ENCODE measurements around the gene SLC22A6. TPM values are rescaled to one million over a fixed set of nuclear protein-coding genes. Genes with fewer than 3 reads are reported as not detected.

Gene SLC22A6
- not detected for total RNA-seq

GRCh38 chr11:62984451-62984991 lies at the start of gene SLC22A6:
Gene SLC22A6, minus strand, starts transcription at chr11:62984967. Its CDS starts 277 bp downstream, at chr11:62984690.
- DNase-seq: no peak

DNA sequence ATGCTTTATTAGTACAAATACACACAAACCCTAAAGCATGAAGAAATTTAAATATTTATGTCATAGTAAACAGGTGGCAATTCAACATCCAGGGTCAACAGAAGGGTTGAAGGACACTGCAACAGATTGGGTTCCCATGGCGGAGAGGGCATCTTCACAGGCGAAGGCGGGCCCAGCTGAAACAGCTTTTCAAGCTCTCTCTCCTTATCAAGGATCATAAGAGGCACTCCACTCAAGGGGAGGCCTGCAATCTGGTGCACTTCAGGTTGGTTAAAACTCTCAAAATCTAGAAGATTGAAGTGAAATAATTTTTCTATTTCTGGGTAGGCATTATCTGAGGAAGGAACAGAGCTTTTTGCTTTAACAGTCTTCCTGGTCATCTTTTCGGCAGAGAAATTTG lies 47.7 kb upstream of the SLC22A6 start:
- DNase-seq: no peak

- peak; percentile 82 for DNase-seq
Measured at GRCh38 chr11:63023841-63024648, 39.3 kb upstream of the SLC22A6 start.

DNA sequence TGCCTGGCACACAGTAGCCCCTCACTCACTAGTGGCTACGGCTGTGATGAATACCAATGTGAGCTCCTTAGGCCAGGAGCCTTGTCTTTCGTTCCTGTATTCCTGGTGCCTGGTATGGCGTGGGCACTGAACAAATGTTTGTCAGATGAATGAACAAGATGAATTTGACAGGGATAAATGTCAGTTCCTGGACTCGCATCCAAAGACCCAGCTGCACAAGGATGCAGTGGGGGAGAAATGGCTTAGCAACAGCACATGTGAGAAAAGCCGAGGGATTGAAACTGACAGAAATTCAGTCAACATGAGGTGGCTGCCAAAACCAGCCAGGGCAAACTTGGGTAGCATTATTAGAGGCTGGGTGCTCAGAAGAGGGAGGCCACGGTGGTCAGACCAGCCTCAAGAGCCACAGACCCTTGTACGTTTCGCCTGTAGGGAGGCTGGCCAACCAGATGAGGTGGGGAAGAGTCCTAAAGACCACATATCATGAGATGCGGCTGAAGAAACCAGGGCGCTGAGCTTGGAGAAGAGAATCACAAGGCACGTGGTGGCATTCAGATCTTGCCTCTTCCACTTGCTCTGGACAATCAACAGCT lies 38.6 kb upstream of the SLC22A6 start:
- peak; percentile 37 for DNase-seq

GRCh38 chr11:63022441-63022840 lies 37.7 kb upstream of the SLC22A6 start:
- no peak for DNase-seq

GRCh38 chr11:63020671-63021291 lies 36.0 kb upstream of the SLC22A6 start:
- DNase-seq: no peak

- DNase-seq: no peak
Measured at GRCh38 chr11:63019506-63019905, 34.7 kb upstream of the SLC22A6 start.

DNA sequence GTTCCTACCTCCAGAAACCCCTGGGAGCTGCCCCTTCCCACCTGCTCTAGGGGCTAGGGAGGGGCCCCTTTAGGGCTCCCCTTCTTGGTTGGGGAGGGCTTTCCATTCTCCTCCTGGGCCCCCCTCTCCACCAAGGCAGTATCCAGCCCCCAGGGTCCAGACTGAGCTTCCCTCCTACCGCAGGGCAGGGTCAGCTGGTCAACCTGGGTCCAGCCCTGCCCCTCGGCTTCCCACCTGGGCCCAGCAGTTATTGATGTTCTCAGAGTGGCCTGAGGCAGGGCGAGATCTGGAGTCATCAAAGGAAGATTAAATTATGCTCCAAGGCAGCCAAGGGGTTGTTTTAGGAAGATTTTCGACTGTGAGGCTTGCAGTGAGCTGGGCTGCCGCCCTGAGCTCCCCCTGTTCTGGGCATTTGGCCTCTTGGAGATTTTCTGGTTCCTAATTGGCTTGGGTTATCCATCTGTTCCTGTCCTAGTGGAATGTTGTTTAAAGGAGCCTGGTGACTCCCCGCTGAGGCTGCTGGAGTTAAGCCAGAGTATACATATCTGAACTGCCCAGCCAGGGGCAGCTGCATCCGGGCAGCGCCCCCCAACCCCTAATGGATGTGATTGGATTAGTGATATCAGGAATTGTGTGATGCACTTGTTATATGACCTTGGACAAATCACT lies 32.7 kb upstream of the SLC22A6 start:
- no peak for DNase-seq

DNA sequence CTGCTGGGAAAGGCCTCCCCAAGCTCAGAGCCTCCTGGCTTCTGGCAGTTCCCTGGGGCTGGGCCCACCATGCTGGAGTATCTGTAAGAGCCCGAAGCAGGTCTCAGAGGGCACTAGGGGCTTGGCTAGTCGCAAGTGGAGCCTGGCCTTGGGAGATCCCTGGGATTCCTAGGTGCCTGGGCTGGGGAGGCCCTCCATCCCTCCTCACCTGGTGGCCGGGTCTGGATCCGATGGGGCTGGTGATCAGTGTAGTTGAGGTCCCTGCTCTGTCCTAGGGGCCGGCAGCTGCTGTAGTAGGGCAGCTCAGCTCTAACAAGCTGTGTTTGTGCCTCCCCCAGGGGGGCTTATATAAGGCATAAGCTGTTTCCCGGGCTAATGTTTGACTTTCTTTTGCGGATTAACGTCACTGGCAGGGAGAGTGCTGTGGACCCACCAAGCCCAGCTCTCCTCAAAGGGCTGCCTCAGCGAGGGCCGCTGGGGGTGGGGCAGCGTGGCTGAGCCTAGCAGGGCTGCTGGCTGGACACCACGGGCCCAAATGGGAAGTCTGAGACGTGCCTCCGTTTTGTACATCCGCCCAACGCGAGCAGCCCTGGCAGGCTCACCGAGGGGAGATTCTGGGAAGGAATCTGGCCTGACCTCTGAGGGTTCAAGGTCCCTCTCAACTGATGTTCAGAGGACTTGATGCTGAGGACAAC lies 30.9 kb upstream of the SLC22A6 start, which contains the start of gene SLC22A8:
SLC22A8 (minus strand) TSS at position 321 of the 695 bp plus-strand sequence. CDS start 883 bp downstream, outside the sequence.
- DNase-seq: no peak

DNA sequence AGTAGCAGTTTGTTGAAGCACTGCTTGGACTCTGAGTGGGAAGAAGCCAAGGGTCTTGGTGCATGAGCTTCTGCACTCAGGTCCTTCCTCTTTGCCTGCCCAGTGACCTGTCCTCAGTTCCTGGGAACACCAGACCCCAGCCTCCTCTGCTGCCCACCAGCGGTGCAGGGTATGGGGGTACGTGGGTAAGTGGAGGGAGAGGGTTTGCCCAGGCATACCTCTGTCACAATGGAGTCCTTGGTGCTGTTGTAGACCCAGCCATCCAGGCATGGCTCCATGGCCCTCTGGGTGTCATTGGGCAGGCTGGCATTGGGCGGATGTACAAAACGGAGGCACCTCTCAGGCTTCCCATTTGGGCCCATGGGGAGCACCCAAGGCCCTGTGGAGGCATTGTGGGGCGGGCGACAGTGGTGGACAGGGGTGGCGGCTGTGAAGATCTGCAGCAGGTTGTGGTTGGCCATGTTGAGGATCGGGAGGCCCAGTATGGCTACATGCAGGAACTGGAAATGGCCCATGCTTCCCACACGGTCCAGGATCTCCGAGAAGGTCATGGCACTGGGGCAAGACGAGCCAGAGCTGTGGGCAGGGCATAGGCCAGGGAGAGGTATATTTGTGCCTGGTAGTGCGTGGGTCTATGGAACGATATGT lies 29.8 kb upstream of the SLC22A6 start:
- no peak for DNase-seq

- DNase-seq: no peak
Measured at GRCh38 chr11:63012839-63013238, 28.1 kb upstream of the SLC22A6 start.

DNA sequence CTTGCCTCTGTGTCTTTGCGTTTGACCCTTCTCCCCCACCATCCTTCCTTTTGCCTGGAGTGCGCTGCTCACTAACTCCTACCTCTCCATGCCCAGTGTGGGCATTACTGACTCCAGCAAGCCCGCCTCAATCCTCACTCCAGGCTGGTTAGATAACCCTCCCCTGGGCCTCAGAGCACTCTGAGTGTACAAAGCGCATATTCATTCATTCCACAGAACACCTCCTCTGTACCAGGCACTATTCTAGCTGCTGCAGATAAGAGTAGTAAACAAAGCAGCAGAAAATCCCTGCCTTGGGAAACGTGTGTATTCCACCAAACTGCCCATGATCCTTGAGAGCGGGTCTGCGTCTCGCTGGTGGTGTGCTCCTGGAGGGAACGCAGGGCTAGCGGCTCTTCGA lies 27.7 kb upstream of the SLC22A6 start:
- DNase-seq: no peak

DNA sequence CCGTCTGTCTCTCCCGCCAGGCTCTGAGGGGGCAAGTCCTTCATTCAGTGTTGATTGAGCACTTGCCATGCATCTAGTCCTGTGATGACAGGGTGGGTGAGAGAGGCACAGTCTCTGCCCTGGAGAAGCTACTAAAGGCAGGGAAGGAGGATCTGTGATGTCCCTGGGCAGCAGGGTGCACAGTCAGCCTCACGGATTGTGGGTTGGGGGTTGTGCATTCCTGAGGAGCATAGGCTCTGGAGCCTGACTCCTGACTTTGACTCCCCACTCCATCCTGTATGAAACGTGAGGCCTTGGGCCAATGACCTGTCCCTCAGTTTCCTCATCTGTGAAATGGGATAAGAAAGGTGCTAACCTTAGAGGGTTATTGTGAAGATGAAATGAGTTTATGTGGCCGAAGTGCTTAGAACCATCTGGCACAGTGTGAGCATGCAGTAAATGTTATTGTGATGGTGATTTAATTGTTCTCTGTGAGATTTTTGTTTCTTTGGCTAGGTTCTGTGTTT lies 26.2 kb upstream of the SLC22A6 start:
- DNase-seq: no peak

DNA sequence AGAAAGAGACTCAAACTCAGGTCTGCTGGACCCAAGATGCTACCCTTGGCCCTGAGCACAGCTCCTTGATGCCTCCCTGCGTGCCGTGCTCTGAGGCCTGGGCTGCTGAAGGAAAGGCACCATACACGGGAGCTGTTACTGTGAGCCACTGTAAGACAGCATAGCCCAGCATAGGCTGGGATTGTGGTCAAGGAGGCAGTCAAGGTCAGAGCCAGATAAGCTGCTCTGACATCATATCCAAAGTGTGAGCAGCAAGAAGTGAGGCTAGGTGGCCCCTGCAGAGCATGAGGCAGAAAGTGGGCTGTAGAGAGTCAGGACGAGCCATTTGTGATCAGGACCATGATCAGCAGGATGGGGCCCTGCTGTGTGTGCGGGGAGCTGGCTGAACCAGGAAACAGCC lies 23.2 kb upstream of the SLC22A6 start:
- no peak for DNase-seq

GRCh38 chr11:63001456-63001855 lies 16.7 kb upstream of the SLC22A6 start:
- no peak for DNase-seq

DNA sequence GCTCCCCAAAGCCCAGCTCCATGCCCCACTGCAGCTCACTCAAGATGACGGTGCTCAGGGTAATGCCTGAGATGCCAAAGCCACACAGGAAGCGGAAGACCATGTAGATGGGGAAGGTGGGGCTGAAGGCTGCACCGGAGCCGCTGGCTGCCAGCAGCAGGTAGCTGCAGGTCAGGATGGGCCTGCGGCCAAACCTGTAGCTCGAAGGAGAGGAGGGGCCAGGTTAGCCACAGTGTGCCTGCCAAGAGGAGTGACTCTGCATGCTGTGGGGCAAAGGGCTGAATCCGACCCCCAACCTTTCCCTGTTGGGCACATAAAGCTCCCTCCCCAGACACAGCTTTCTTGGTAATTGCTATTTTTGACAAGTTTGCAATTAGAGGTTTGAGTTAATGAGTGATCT lies 14.9 kb upstream of the SLC22A6 start:
- no peak for DNase-seq

- no peak for DNase-seq
Measured at GRCh38 chr11:62999156-62999555, 14.4 kb upstream of the SLC22A6 start.

- DNase-seq: no peak
Measured at GRCh38 chr11:62996271-62996670, 11.5 kb upstream of the SLC22A6 start.

GRCh38 chr11:62994775-62995174 lies 10.0 kb upstream of the SLC22A6 start:
- no peak for DNase-seq

DNA sequence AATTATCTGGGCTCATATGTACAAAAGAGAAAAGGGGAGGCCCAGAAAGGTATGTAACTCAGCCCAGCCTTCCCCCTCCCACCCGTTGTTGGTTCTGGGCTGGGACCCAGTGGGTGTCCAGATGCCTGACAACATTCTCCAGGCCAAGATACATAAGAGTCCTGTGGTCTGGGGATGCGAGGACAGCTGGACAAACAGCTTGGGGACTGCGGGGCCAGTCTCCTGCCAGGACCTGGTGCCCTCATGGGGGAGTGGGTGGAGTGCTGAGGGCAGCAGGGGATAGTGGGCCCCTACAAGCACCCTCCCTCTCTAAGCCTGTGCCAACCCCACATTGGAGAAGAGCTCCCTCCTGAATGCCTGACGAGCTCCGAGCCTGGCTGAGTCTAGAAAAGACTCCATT lies 3.5 kb upstream of the SLC22A6 start:
- no peak for DNase-seq

All from skin of body (tissue), 2 donors.